Measurements from ENCODE around the gene ENO2. TPM values are rescaled to one million over a fixed set of nuclear protein-coding genes. Genes with fewer than 3 reads are reported as not detected.
A peak's percentile ranks its signal among the peaks of the same experiment; 100 is the strongest.

The ENO2 gene
- total RNA-seq, 2 experiments from 2014 or later, result 315 to 330 TPM

DNA sequence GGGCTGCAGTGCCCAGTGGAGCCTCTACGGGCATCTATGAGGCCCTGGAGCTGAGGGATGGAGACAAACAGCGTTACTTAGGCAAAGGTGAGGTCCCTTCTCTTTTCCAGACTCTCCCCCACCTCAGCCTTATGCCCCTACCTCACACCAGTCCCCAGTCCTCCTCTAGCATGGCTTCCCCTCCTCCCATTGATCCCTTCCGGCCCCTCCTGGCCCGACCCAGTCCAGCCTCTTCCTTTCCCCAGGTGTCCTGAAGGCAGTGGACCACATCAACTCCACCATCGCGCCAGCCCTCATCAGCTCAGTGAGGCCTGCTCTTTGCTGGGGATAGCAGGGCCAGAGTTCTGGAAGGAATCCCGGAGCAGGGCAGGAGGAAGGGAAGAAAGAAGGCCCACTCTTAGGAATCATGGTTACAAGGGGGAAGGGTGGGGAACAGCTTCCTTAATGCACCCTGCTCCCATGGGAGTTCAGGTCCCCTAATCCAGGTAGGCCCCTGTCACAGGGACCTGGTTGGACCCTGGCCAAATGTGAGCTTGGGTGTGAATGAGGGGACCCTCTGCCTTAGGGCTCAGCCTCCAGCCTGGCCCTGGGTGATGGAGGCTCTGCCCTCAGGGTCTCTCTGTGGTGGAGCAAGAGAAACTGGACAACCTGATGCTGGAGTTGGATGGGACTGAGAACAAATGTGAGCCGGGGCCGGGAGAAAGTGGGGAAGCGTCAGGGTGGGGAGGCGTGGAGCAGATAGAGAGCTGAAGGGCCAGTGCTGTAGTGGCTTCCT lies 2.2 kb downstream of the ENO2 start:
- intact Hi-C loops (cut with micrococcal nuclease), result no loop called here
- Mint-ChIP-seq H3K4me1 (ENCODE audit: low read depth) (peaks cover 43% of the 10 kb centered on the region), H3K4me3 (peak overlapping the region; percentile 95), H3K36me3 (ENCODE audit: low read depth) (peaks cover 53% of the 10 kb centered on the region), H3K27me3 (no peaks in the 10 kb centered on the region), H3K9me3 (no peaks in the 10 kb centered on the region), H3K27ac (peak overlapping the region; percentile 52)
- ATAC-seq (no peak), DNase-seq (no peak)
- ChIA-PET POLR2A (interaction anchor here (0.9 to 8.2 kb wide), 9 partner anchors 9 to 127 kb away, joined by 3 to 62 read pairs (median 5); partner anchors contain the start of genes C12orf57 and RNU7-1), CTCF (interaction anchor here (0.9 to 1.8 kb wide), 4 partner anchors 10 to 48 kb away, joined by 3 to 9 read pairs (median 4); no protein-coding TSS in a partner anchor)
- TF ChIP-seq, protein P1, sequence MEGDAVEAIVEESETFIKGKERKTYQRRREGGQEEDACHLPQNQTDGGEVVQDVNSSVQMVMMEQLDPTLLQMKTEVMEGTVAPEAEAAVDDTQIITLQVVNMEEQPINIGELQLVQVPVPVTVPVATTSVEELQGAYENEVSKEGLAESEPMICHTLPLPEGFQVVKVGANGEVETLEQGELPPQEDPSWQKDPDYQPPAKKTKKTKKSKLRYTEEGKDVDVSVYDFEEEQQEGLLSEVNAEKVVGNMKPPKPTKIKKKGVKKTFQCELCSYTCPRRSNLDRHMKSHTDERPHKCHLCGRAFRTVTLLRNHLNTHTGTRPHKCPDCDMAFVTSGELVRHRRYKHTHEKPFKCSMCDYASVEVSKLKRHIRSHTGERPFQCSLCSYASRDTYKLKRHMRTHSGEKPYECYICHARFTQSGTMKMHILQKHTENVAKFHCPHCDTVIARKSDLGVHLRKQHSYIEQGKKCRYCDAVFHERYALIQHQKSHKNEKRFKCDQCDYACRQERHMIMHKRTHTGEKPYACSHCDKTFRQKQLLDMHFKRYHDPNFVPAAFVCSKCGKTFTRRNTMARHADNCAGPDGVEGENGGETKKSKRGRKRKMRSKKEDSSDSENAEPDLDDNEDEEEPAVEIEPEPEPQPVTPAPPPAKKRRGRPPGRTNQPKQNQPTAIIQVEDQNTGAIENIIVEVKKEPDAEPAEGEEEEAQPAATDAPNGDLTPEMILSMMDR (IDR thresholded peaks at IDR 0.05), result no peak

DNA sequence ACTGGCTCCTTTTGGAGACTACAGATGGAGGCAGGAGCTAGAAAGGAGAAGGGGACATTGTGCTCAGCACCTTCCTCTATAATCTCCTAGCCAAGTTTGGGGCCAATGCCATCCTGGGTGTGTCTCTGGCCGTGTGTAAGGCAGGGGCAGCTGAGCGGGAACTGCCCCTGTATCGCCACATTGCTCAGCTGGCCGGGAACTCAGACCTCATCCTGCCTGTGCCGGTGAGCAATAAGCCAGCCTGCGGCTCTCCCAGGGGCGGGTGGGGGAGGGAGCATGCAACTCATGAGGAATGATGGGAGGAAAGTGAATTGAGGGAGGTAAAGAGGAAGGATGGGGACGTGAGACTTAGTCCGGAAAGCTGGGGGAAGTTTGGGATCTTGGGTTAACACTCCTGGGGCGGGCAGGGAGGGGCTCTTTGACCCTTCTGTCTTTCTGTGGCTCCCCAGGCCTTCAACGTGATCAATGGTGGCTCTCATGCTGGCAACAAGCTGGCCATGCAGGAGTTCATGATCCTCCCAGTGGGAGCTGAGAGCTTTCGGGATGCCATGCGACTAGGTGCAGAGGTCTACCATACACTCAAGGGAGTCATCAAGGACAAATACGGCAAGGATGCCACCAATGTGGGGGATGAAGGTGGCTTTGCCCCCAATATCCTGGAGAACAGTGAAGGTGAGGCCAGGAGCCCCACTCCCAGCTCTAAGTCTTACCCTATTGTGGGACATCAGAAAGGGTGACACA lies 3.3 kb downstream of the ENO2 start:
- TF ChIP-seq, protein P1 (IDR thresholded peaks at IDR 0.05), result no peak
- no peaks in the 10 kb centered on the region for H3K27me3 Mint-ChIP-seq
- DNase-seq (no peak), ATAC-seq (no peak)
- ChIA-PET CTCF (interaction anchor here (0.9 to 1.8 kb wide), 4 partner anchors 9 to 48 kb away, joined by 3 to 9 read pairs (median 4); no protein-coding TSS in a partner anchor), POLR2A (interaction anchor here (0.9 to 8.2 kb wide), 7 partner anchors 9 to 26 kb away, joined by 3 to 62 read pairs (median 5); partner anchors contain the start of genes C12orf57 and RNU7-1)
- H3K27ac Mint-ChIP-seq, result no peak overlapping the region
- no peaks in the 10 kb centered on the region for H3K9me3 Mint-ChIP-seq
- peaks cover 58% of the 10 kb centered on the region for H3K36me3 Mint-ChIP-seq (ENCODE audit: low read depth)
- H3K4me1 Mint-ChIP-seq (ENCODE audit: low read depth), result peaks cover 48% of the 10 kb centered on the region
- intact Hi-C loops (cut with micrococcal nuclease), result no loop called here
- H3K4me3 Mint-ChIP-seq, result no peak overlapping the region

DNA sequence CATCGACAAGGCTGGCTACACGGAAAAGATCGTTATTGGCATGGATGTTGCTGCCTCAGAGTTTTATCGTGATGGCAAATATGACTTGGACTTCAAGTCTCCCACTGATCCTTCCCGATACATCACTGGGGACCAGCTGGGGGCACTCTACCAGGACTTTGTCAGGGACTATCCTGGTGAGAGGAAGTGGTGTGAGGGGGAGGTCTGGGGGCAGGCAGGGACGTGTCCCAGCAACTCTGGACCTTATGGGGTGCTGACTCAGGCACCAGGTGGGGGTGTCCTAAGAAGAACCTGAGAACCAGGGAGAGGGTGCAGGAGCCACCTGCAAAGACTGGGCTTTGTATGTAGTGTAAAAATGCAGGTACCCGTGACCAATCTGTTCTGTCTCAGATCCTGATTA lies 5.2 kb downstream of the ENO2 start:
- H3K27me3 Mint-ChIP-seq, result no peaks in the 10 kb centered on the region
- DNase-seq (no peak), ATAC-seq (no peak)
- CTCF ChIA-PET, result interaction anchor here (0.9 to 1.2 kb wide), 2 partner anchors 14 to 41 kb away, joined by 3 read pairs; no protein-coding TSS in a partner anchor
- peaks cover 67% of the 10 kb centered on the region for H3K36me3 Mint-ChIP-seq (ENCODE audit: low read depth)
- TF ChIP-seq, protein P1 (IDR thresholded peaks at IDR 0.05), result no peak
- peaks cover 47% of the 10 kb centered on the region for H3K4me1 Mint-ChIP-seq (ENCODE audit: low read depth)
- H3K9me3 Mint-ChIP-seq, result no peaks in the 10 kb centered on the region
- POLR2A ChIA-PET, result interaction anchor here (0.6 to 1.6 kb wide), 7 partner anchors 9 to 48 kb away, joined by 3 to 7 read pairs (median 3); partner anchors contain the start of genes C12orf57, LRRC23 and RNU7-1
- H3K4me3 Mint-ChIP-seq, result no peak overlapping the region
- peak overlapping the region; percentile 49 for H3K27ac Mint-ChIP-seq
- intact Hi-C loops (cut with micrococcal nuclease), result no loop called here

DNA sequence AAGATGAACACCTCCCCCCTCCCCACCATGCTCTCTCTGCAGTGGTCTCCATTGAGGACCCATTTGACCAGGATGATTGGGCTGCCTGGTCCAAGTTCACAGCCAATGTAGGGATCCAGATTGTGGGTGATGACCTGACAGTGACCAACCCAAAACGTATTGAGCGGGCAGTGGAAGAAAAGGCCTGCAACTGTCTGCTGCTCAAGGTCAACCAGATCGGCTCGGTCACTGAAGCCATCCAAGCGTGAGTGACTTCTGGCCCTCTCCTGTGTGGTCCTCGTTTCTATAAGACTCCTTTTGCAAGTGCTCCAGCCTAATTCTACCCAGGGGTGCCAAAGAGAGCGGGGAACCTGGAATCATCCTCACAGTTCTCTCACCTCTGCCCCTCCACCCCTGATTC lies 7.2 kb downstream of the ENO2 start:
- ATAC-seq (no peak), DNase-seq (no peak)
- intact Hi-C loops (cut with micrococcal nuclease), result no loop called here
- peak overlapping the region; percentile 20 for H3K27ac Mint-ChIP-seq
- no peaks in the 10 kb centered on the region for H3K27me3 Mint-ChIP-seq
- H3K9me3 Mint-ChIP-seq, result no peaks in the 10 kb centered on the region
- TF ChIP-seq, protein P1 (IDR thresholded peaks at IDR 0.05), result no peak
- H3K4me3 Mint-ChIP-seq, result no peak overlapping the region
- ChIA-PET CTCF (interaction anchor here (0.9 to 1.7 kb wide), 5 partner anchors 9 to 43 kb away, joined by 3 to 6 read pairs (median 3); partner anchors contain the start of gene LRRC23), POLR2A (interaction anchor here (0.9 to 36.0 kb wide), 3 partner anchors 17 to 60 kb away, joined by 3 to 1266 read pairs (median 4); partner anchors contain the start of genes C12orf57, PTPN6 and RNU7-1)
- H3K4me1 Mint-ChIP-seq (ENCODE audit: low read depth), result peaks cover 46% of the 10 kb centered on the region
- H3K36me3 Mint-ChIP-seq (ENCODE audit: low read depth), result peaks cover 48% of the 10 kb centered on the region
